Mesendoderm (in vitro differentiated cells): ENCODE measurements around the gene C2orf74.
"Not testable (repeated sequence)": the region's sequence is repeated elsewhere in the genome, so short reads cannot be mapped to it uniquely, and the experiment has no call there.

Experiments
- DNase-seq: peaks from one replicate; pipeline ENCODE4 v3.0.0; 2013
- H2AK5ac ChIP-seq: 2 replicates; pipeline ENCODE4 v1.6.1; 2013; ENCODE audit warnings: low read length, inconsistent platforms
- H2BK120ac ChIP-seq: 2 replicates; pipeline ENCODE4 v1.6.1; 2013; ENCODE audit warnings: low read depth, mild to moderate bottlenecking, low read length, moderate library complexity, mixed read lengths
- H2BK15ac ChIP-seq: replicated peaks from 2 replicates; pipeline ENCODE4 v1.6.1; 2013; ENCODE audit warnings: low read depth, mild to moderate bottlenecking, moderate library complexity
- H2BK5ac ChIP-seq: 2 replicates; pipeline ENCODE4 v1.6.1; 2013; ENCODE audit warnings: low read length, inconsistent platforms
- H3K18ac ChIP-seq: 2 replicates; pipeline ENCODE4 v1.6.1; 2013; ENCODE audit warnings: mild to moderate bottlenecking, low read length, mixed read lengths
- H3K23ac ChIP-seq: one replicate; pipeline ENCODE4 v1.6.1; 2013; ENCODE audit warnings: low read length
- H3K27ac ChIP-seq: 2 replicates; pipeline ENCODE4 v1.5.1; 2013; ENCODE audit warnings: low read depth, mild to moderate bottlenecking, inconsistent platforms, low read length, moderate library complexity
- H3K27me3 ChIP-seq: 2 replicates; pipeline ENCODE4 v1.6.1; 2013; ENCODE audit warnings: low read length, control low read depth, mild to moderate bottlenecking, inconsistent platforms; ENCODE audit not compliant: insufficient read depth, poor library complexity
- H3K36me3 ChIP-seq: 2 replicates; pipeline ENCODE4 v1.6.1; 2013; ENCODE audit warnings: low read length, inconsistent platforms; ENCODE audit not compliant: control insufficient read depth, insufficient read depth
- H3K4ac ChIP-seq: one replicate; pipeline ENCODE4 v1.6.1; 2013; ENCODE audit warnings: low read depth, mild to moderate bottlenecking, low read length, moderate library complexity
- H3K4me1 ChIP-seq: 2 replicates; pipeline ENCODE4 v1.6.1; 2013; ENCODE audit warnings: low read depth, low read length, inconsistent platforms; ENCODE audit not compliant: control insufficient read depth
- H3K4me2 ChIP-seq: 2 replicates; pipeline ENCODE4 v1.6.1; 2013; ENCODE audit warnings: low read length
- H3K4me3 ChIP-seq: 2 replicates; pipeline ENCODE4 v1.5.1; 2013; ENCODE audit warnings: mild to moderate bottlenecking, low read length
- H3K56ac ChIP-seq: one replicate; pipeline ENCODE4 v1.6.1; 2013; ENCODE audit warnings: low read length
- H3K79me1 ChIP-seq: 2 replicates; pipeline ENCODE4 v1.6.1; 2013; ENCODE audit warnings: low read length, inconsistent platforms
- H3K79me2 ChIP-seq: 2 replicates; pipeline ENCODE4 v1.6.1; 2013; ENCODE audit warnings: mild to moderate bottlenecking, low read length; ENCODE audit not compliant: control insufficient read depth, insufficient read depth
- H3K9ac ChIP-seq: 2 replicates; pipeline ENCODE4 v1.6.1; 2013; ENCODE audit warnings: low read length, inconsistent platforms
- H4K5ac ChIP-seq: one replicate; pipeline ENCODE4 v1.6.1; 2013; ENCODE audit warnings: low read length
- H4K8ac ChIP-seq: one replicate; pipeline ENCODE4 v1.6.1; 2013; ENCODE audit warnings: low read depth, mild to moderate bottlenecking, control low read depth, low read length, moderate library complexity
- WGBS: extraction: QIAGEN DNeasy Blood & Tissue Kit; methylation state at CpG from one replicate; pipeline ENCODE4 v1.1.7; 2013; ENCODE audit warnings: low lambda C conversion rate, missing lambda C conversion rate; ENCODE audit not compliant: insufficient coverage; ENCODE audit errors: extremely low coverage; 5-methylcytosine and 5-hydroxymethylcytosine counted together

C2orf74 gene

DNA sequence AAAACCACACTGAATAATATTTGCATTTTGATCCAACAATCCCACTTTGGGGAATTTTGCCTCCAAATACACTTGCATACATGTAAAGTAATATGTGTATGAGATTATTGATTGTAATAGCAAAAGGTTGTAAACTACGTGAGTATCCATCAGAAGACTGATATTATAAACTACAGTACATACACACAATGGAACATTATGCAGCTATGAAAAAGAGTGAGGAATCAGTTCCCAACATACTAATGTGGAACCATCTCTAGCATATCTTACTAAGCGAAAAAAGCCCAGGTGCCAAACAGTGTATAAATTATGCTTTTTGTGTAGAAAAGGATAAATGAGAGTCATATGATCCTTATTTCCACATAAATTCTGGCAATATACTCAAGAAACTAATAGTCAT, 16.0 kb upstream of the C2orf74 start:
- Histone ChIP-seq H2AK5ac (no peak overlapping the region), H3K27ac (no peak overlapping the region), H2BK120ac (no peak overlapping the region), H3K79me1 (no peaks in the 10 kb centered on the region), H3K27me3 (no peaks in the 10 kb centered on the region), H3K79me2 (no peaks in the 10 kb centered on the region), H3K36me3 (no peaks in the 10 kb centered on the region), H4K5ac (no peak overlapping the region), H3K9ac (no peak overlapping the region), H3K18ac (no peak overlapping the region), H3K4me3 (no peak overlapping the region), H2BK5ac (no peak overlapping the region), H2BK15ac (no peak overlapping the region), H4K8ac (no peak overlapping the region), H3K4me1 (no peaks in the 10 kb centered on the region), H3K56ac (no peak overlapping the region), H3K23ac (no peak overlapping the region), H3K4me2 (no peak overlapping the region), H3K4ac (no peak overlapping the region)
- DNase-seq: no peak
- WGBS: no CpG with 5 or more reads among the region's 2 CpGs

DNA sequence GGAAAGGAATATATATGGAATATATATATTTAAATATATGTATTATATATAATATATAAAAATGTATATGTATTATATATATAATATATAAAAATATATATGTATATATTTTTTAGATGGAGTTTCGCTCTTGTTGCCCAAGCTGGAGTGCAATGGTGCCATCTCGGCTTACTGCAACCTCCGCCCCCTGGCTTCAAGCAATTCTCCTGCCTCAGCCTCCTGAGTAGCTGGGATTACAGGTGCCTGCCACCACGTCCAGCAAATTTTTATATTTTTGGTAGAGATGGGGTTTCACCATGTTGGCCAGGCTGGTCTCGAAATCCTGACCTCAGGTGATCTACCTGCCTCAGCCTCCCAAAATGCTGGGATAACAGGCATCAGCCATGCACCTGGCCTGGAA, 13.9 kb upstream of the C2orf74 start:
- H3K27ac ChIP-seq, H3K79me2 ChIP-seq, H3K36me3 ChIP-seq, H3K4me1 ChIP-seq, H3K18ac ChIP-seq, H4K8ac ChIP-seq, H3K4me2 ChIP-seq, H3K4me3 ChIP-seq, DNase-seq, H3K9ac ChIP-seq, H3K79me1 ChIP-seq, H3K4ac ChIP-seq, H4K5ac ChIP-seq, H2BK15ac ChIP-seq, H3K27me3 ChIP-seq, H2AK5ac ChIP-seq, H3K56ac ChIP-seq, H2BK5ac ChIP-seq, H2BK120ac ChIP-seq, H3K23ac ChIP-seq: not testable (repeated sequence)
- WGBS: no CpG with 5 or more reads among the region's 5 CpGs

DNA sequence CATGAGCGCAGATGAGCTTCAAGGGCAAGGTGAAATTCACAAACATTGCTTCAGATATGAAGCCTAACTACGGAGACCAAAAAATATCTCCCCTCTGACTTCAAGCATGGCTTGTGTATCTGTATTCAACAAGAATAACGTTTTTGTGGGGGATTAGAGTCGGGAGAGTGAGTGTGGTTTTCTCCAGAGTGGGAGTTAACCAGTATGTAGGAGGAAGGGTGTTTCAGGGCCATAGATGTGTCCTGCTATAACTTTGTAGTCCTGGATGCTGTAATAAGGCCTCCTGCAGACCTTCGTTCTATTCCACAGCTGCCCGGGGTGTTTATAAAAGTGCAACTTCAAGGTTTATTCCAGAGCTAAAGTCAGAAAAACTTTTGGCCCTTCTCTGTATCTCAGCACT, 12.9 kb upstream of the C2orf74 start:
- Histone ChIP-seq H3K36me3 (no peaks in the 10 kb centered on the region), H3K79me1 (no peaks in the 10 kb centered on the region), H3K18ac (no peak overlapping the region), H3K9ac (no peak overlapping the region), H4K5ac (no peak overlapping the region), H3K23ac (no peak overlapping the region), H3K27me3 (no peaks in the 10 kb centered on the region), H3K4me1 (no peaks in the 10 kb centered on the region), H2BK120ac (no peak overlapping the region), H4K8ac (no peak overlapping the region), H3K4me2 (no peak overlapping the region), H3K27ac (no peak overlapping the region), H2AK5ac (no peak overlapping the region), H3K79me2 (no peaks in the 10 kb centered on the region), H3K56ac (no peak overlapping the region), H3K4ac (no peak overlapping the region), H2BK5ac (no peak overlapping the region), H3K4me3 (no peak overlapping the region), H2BK15ac (no peak overlapping the region)
- DNase-seq: no peak
- WGBS: no CpG with 5 or more reads among the region's 6 CpGs

DNA sequence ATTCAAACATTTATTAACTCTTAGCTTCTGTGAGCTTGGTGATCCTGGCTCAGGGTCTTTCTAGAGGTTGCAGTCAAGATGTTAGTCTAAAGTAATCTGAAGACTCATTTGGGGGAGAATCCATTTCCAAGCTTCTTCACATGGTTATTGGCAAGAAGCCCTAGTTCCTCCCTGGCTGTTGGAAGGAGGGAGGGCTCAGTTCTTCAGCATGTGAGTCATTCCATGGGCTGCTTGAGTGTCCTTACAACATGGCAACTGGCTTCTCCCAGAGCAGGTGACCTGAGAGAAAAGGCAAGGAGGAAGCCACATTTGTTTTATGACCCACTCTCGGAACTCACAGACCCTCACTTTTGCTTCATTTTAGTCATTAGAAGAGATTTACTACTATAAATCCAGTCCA, 10.6 kb upstream of the C2orf74 start:
- Histone ChIP-seq H4K5ac (no peak overlapping the region), H2BK5ac (no peak overlapping the region), H2BK15ac (no peak overlapping the region), H3K23ac (no peak overlapping the region), H3K4me1 (no peaks in the 10 kb centered on the region), H3K79me2 (no peaks in the 10 kb centered on the region), H3K18ac (no peak overlapping the region), H3K9ac (no peak overlapping the region), H3K4ac (no peak overlapping the region), H4K8ac (no peak overlapping the region), H2BK120ac (no peak overlapping the region), H3K36me3 (no peaks in the 10 kb centered on the region), H3K27me3 (no peaks in the 10 kb centered on the region), H3K56ac (no peak overlapping the region), H2AK5ac (no peak overlapping the region), H3K27ac (no peak overlapping the region), H3K4me2 (no peak overlapping the region), H3K4me3 (no peak overlapping the region), H3K79me1 (no peaks in the 10 kb centered on the region)
- WGBS: no CpG with 5 or more reads among the region's 1 CpG
- peak; percentile 21 for DNase-seq

DNA sequence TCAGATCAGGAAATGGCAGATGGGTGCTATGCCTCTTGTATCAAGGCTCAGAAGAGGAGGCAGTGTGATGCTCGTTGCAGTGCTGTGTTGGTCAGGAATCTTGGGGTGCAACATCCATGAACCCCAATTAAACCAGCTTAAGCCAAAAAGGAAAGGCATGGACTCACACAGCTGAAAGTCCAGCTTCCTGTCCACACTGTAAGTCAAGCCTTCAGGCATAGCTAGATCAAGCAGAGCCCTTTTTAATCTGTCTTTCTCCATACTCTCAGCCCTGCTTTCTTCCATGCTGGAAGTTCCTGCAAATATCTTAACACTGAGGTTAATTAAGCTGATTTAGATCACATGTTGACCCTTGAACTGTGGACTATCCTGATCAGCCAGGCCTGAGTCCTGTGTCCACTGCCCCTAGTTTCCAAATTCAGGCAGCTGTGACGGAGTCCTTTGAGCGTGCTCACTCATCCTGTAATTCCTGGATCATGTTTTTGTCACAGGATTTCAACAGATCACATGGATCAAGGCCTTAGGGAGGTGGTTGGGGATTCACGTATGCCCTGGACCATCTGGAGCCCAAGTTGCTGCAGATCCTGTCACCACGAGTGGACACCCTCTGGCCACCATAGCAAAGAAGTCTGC, 4.5 kb upstream of the C2orf74 start:
- Histone ChIP-seq H3K4me3 (no peak overlapping the region), H2BK5ac (peak overlapping the region; percentile 41)
- WGBS: no CpG with 5 or more reads among the region's 5 CpGs

DNA sequence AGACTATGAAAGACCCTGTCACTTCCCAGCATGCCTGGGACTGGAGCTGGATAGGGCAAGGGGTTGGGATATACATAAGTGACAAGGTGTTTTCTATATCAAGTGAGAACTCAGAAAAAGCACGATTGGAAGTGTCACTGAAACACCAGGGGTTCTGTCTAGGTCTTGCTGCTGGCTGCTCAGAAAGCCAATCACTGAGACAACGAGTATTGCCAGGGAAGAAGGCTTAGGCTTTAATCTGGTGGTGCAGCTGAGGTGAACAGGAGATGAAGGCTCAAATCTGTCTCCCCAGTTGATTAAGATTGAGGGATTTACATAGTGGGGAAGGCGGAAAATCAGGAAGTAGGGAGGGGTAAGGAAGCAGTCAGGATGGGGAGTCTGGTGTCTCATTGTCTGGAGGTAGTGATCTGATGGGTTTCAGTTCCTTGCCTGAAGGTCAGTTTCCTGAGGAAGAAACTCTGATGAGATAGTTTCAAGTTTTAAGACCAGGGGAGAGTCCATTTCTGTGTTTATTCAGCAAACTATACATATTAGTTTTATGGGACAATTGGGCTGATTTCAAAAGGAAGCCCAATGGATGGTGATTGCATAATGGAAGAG, 3.5 kb upstream of the C2orf74 start:
- H3K4me2 ChIP-seq: no peak overlapping the region
- DNase-seq: peak; percentile 89
- H3K23ac ChIP-seq: no peak overlapping the region
- H3K79me2 ChIP-seq: no peaks in the 10 kb centered on the region
- H3K18ac ChIP-seq: no peak overlapping the region
- H4K5ac ChIP-seq: no peak overlapping the region
- no CpG with 5 or more reads among the region's 3 CpGs for WGBS
- no peak overlapping the region for H2BK120ac ChIP-seq
- H2AK5ac ChIP-seq: no peak overlapping the region
- H2BK5ac ChIP-seq: no peak overlapping the region
- no peaks in the 10 kb centered on the region for H3K4me1 ChIP-seq
- H3K56ac ChIP-seq: no peak overlapping the region
- no peaks in the 10 kb centered on the region for H3K79me1 ChIP-seq
- no peak overlapping the region for H3K9ac ChIP-seq
- no peak overlapping the region for H3K4ac ChIP-seq
- no peak overlapping the region for H3K4me3 ChIP-seq
- no peak overlapping the region for H2BK15ac ChIP-seq
- H3K27ac ChIP-seq: no peak overlapping the region
- H3K27me3 ChIP-seq: no peaks in the 10 kb centered on the region
- no peak overlapping the region for H4K8ac ChIP-seq
- no peaks in the 10 kb centered on the region for H3K36me3 ChIP-seq

More for the DNA sequence above, 4.5 kb upstream of the C2orf74 start:
- H3K18ac ChIP-seq: no peak overlapping the region
- peak overlapping the region; percentile 49 for H3K56ac ChIP-seq
- no peak overlapping the region for H4K8ac ChIP-seq
- H3K27me3 ChIP-seq: no peaks in the 10 kb centered on the region
- no peaks in the 10 kb centered on the region for H3K36me3 ChIP-seq
- peak overlapping the region; percentile 13 for H3K27ac ChIP-seq
- no peak overlapping the region for H3K9ac ChIP-seq
- H3K4me1 ChIP-seq: no peaks in the 10 kb centered on the region
- no peaks in the 10 kb centered on the region for H3K79me2 ChIP-seq
- no peak overlapping the region for H2BK120ac ChIP-seq
- no peak overlapping the region for H3K4me2 ChIP-seq
- no peak overlapping the region for H4K5ac ChIP-seq
- no peaks in the 10 kb centered on the region for H3K79me1 ChIP-seq
- DNase-seq: no peak
- no peak overlapping the region for H3K4ac ChIP-seq
- no peak overlapping the region for H2BK15ac ChIP-seq
- no peak overlapping the region for H3K23ac ChIP-seq
- no peak overlapping the region for H2AK5ac ChIP-seq
